Nucleus accumbens (tissue), 56 donors: ENCODE measurements around the gene AK1.
A peak's percentile ranks its signal among the peaks of the same experiment; 100 is the strongest.

Experiments used
- DNase-seq, 56 donors: peaks; one replicate each; lab custom pipeline; 2025; lab: John Stamatoyannopoulos, UW

AK1 gene

GRCh38 chr9:127910613-127911205 lies 33.2 kb upstream of the AK1 start:
- DNase-seq = no peak

GRCh38 chr9:127909839-127910273 lies 32.4 kb upstream of the AK1 start:
- no peak for DNase-seq

GRCh38 chr9:127908660-127908926 lies 31.1 kb upstream of the AK1 start:
- no peak for DNase-seq

GRCh38 chr9:127907867-127908659 lies 30.6 kb upstream of the AK1 start:
- DNase-seq = no peak

GRCh38 chr9:127905788-127906191 lies 28.3 kb upstream of the AK1 start:
- peak in 24 of 56 donors; percentile 18 to 65 (median 42) for DNase-seq

- no peak for DNase-seq
These were observed 27.7 kb upstream of the AK1 start for GRCh38 chr9:127905004-127905728.

- DNase-seq = peak in 6 of 56 donors; percentile 15 to 51 (median 26)
These were observed 27.1 kb upstream of the AK1 start for GRCh38 chr9:127904561-127905003.

- DNase-seq = no peak
These were observed 26.3 kb upstream of the AK1 start for GRCh38 chr9:127903557-127904475.

- peak in 42 of 56 donors; percentile 22 to 85 (median 52) for DNase-seq
These were observed 21.9 kb upstream of the AK1 start, which contains the start of gene ST6GALNAC6 for GRCh38 chr9:127899128-127899943. TSS of gene ST6GALNAC6 (minus strand) at chr9:127899603. CDS start at chr9:127897981, 1,622 bp downstream.

- DNase-seq = peak in 17 of 56 donors; percentile 20 to 71 (median 45)
These were observed 21.1 kb upstream of the AK1 start for GRCh38 chr9:127898433-127899127.

- DNase-seq = peak in 50 of 56 donors; percentile 27 to 82 (median 69)
These were observed 19.8 kb upstream of the AK1 start for GRCh38 chr9:127897193-127897692.

GRCh38 chr9:127896395-127897192 lies 19.1 kb upstream of the AK1 start:
- no peak for DNase-seq

- no peak for DNase-seq
These were observed 18.3 kb upstream of the AK1 start for GRCh38 chr9:127895811-127896210.

- no peak for DNase-seq
These were observed 15.9 kb upstream of the AK1 start for GRCh38 chr9:127893392-127893791.

- DNase-seq = no peak
These were observed 15.4 kb upstream of the AK1 start for GRCh38 chr9:127892831-127893230.

- no peak for DNase-seq
These were observed 12.6 kb upstream of the AK1 start for GRCh38 chr9:127890053-127890452.

- no peak for DNase-seq
These were observed 10.3 kb upstream of the AK1 start for GRCh38 chr9:127887792-127888191.
